ENCODE data around the gene PRKD1. TPM values are rescaled to one million over a fixed set of nuclear protein-coding genes. Genes with fewer than 3 reads are reported as not detected.

PRKD1 gene
- total and polyA plus RNA-seq, 2 of the 13 experiments (the other 11 are each of a cell fraction or from before 2014, with no cell fraction given) = 0.22 to 1.3 TPM

DNA sequence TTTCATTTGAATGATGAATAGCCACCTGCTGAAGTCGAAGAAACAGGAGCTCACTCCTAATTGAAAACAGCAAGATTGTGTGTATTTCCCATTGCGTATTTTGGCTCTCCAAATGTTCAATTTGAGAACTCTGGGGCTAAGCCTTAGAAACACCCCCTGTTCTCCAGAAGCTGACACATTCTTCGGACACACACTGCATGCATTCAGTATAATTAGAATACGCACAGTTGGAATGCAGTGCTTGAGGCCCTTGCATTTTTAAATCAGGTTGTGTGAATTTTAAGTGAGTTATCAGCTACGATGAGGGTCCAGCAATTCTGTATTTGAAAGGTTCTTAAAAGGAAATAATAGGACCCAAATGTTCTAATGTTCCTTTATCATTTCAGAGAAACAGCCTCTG is 103.8 kb downstream of the PRKD1 start:
- TF ChIP-seq ZNF660 (CRISPR knock-in tag; IDR thresholded peaks at IDR 0.05; ENCODE audit: borderline replicate concordance, low read depth) (no peak), PHF8 (CRISPR knock-in tag; IDR thresholded peaks at IDR 0.05) (no peak), RXRB (CRISPR knock-in tag; IDR thresholded peaks at IDR 0.05; ENCODE audit: borderline replicate concordance) (no peak), PRMT3 (CRISPR knock-in tag; IDR thresholded peaks at IDR 0.05; ENCODE audit: borderline replicate concordance, low read depth) (no peak), MAFK (conservative IDR thresholded peaks at IDR 0.05 in 1 of 2, IDR thresholded peaks at IDR 0.05 in 1 of 2; ENCODE audit: low read length in 2 of 2) (no peak), ZMYM2 (CRISPR knock-in tag; IDR thresholded peaks at IDR 0.05) (no peak), NFE2 (CRISPR knock-in tag; IDR thresholded peaks at IDR 0.05) (no peak), NR2F6 (IDR thresholded peaks at IDR 0.05) (no peak), NR2F6 (CRISPR knock-in tag; IDR thresholded peaks at IDR 0.05) (no peak), TAF15 (IDR thresholded peaks at IDR 0.05; ENCODE audit: low read depth, low read length, poor library complexity, severe bottlenecking) (no peak), RARG (CRISPR knock-in tag; IDR thresholded peaks at IDR 0.05; ENCODE audit: low read depth) (no peak), ZFAT (CRISPR knock-in tag; conservative IDR thresholded peaks at IDR 0.05) (no peak), SMAD9 (CRISPR knock-in tag; IDR thresholded peaks at IDR 0.05) (no peak), ZNF326 (CRISPR knock-in tag; IDR thresholded peaks at IDR 0.05; ENCODE audit: borderline replicate concordance) (no peak), CREBL2 (CRISPR knock-in tag; IDR thresholded peaks at IDR 0.05; ENCODE audit: borderline replicate concordance) (no peak)
- TF ChIP-seq, protein P1, sequence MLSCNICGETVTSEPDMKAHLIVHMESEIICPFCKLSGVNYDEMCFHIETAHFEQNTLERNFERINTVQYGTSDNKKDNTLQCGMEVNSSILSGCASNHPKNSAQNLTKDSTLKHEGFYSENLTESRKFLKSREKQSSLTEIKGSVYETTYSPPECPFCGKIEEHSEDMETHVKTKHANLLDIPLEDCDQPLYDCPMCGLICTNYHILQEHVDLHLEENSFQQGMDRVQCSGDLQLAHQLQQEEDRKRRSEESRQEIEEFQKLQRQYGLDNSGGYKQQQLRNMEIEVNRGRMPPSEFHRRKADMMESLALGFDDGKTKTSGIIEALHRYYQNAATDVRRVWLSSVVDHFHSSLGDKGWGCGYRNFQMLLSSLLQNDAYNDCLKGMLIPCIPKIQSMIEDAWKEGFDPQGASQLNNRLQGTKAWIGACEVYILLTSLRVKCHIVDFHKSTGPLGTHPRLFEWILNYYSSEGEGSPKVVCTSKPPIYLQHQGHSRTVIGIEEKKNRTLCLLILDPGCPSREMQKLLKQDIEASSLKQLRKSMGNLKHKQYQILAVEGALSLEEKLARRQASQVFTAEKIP (CRISPR knock-in tag; IDR thresholded peaks at IDR 0.05; ENCODE audit: borderline replicate concordance) = no peak
- TF ChIP-seq, protein P2, sequence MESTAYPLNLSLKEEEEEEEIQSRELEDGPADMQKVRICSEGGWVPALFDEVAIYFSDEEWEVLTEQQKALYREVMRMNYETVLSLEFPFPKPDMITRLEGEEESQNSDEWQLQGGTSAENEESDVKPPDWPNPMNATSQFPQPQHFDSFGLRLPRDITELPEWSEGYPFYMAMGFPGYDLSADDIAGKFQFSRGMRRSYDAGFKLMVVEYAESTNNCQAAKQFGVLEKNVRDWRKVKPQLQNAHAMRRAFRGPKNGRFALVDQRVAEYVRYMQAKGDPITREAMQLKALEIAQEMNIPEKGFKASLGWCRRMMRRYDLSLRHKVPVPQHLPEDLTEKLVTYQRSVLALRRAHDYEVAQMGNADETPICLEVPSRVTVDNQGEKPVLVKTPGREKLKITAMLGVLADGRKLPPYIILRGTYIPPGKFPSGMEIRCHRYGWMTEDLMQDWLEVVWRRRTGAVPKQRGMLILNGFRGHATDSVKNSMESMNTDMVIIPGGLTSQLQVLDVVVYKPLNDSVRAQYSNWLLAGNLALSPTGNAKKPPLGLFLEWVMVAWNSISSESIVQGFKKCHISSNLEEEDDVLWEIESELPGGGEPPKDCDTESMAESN (CRISPR knock-in tag; conservative IDR thresholded peaks at IDR 0.05) = no peak
- TF ChIP-seq, protein P3, sequence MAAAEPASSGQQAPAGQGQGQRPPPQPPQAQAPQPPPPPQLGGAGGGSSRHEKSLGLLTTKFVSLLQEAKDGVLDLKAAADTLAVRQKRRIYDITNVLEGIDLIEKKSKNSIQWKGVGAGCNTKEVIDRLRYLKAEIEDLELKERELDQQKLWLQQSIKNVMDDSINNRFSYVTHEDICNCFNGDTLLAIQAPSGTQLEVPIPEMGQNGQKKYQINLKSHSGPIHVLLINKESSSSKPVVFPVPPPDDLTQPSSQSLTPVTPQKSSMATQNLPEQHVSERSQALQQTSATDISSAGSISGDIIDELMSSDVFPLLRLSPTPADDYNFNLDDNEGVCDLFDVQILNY (CRISPR knock-in tag; conservative IDR thresholded peaks at IDR 0.05) = no peak
- TF ChIP-seq, protein P4, sequence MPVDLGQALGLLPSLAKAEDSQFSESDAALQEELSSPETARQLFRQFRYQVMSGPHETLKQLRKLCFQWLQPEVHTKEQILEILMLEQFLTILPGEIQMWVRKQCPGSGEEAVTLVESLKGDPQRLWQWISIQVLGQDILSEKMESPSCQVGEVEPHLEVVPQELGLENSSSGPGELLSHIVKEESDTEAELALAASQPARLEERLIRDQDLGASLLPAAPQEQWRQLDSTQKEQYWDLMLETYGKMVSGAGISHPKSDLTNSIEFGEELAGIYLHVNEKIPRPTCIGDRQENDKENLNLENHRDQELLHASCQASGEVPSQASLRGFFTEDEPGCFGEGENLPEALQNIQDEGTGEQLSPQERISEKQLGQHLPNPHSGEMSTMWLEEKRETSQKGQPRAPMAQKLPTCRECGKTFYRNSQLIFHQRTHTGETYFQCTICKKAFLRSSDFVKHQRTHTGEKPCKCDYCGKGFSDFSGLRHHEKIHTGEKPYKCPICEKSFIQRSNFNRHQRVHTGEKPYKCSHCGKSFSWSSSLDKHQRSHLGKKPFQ (CRISPR knock-in tag; IDR thresholded peaks at IDR 0.05; ENCODE audit: insufficient replicate concordance) = no peak
- Histone ChIP-seq H3K9ac (ENCODE audit: insufficient read depth, low read depth, low read length) (no peak overlapping the region), H3K4me3 (replicated peaks in 1 of 3; ENCODE audit: insufficient read depth in 1 of 3, low read depth in 2 of 3, low read length in 3 of 3) (no peak overlapping the region), H2AFZ (ENCODE audit: low read length) (no peak overlapping the region), H3K79me2 (ENCODE audit: insufficient read depth, low read length) (no peaks in the 10 kb centered on the region), H3K27me3 (ENCODE audit: control insufficient read depth in 1 of 2, insufficient read depth in 2 of 2, low read length in 2 of 2) (no peaks in the 10 kb centered on the region), H3K4me2 (ENCODE audit: low read depth, low read length) (no peak overlapping the region), H3K36me3 (replicated peaks in 1 of 2; ENCODE audit: control insufficient read depth in 1 of 2, insufficient read depth in 2 of 2, low read length in 2 of 2) (no peaks in the 10 kb centered on the region), H3K4me1 (ENCODE audit: insufficient read depth, low read length) (no peaks in the 10 kb centered on the region), H4K20me1 (ENCODE audit: insufficient read depth, low read length) (no peaks in the 10 kb centered on the region), H3K27ac (ENCODE audit: extremely low read length, insufficient read depth, low read length) (no peak overlapping the region), H3K9me3 (ENCODE audit: low read length) (peaks cover 85% of the 10 kb centered on the region)
- CTCF ChIA-PET (ENCODE audit: low intra/inter-chr PET ratio, low total read pairs) = no interaction called here
- in situ Hi-C loops (cut with HindIII; ENCODE audit: extremely low pct_ligation_motif_present, low pct_unique_long_range_greater_than_20kb) = no loop called here
- 19% methylated on average over 5 of the region's 5 CpGs for WGBS (ENCODE audit: low lambda C conversion rate)
- ATAC-seq (no peak), DNase-seq (ENCODE audit: low spot score) (no peak), FAIRE-seq (no peak)
- POLR2A ChIA-PET = no interaction called here
- intact Hi-C loops (cut with micrococcal nuclease; ENCODE audit: unreplicated experiment) = no loop called here
- BruUV-seq (replicated peaks) = no TSS peak

Data from HepG2 (cell line).